ENCODE results near the gene NCF4.

The NCF4 gene

GRCh38 chr22:36860821-36861659 lies at the start of gene NCF4:
Gene NCF4, plus strand, starts transcription at chr22:36861006. Its CDS starts 166 bp downstream, at chr22:36861172.
- no peak for DNase-seq (ENCODE audit: low read depth)

GRCh38 chr22:36811094-36811800 lies 49.6 kb upstream of the NCF4 start:
- DNase-seq (ENCODE audit: low read depth), result no peak

- DNase-seq (ENCODE audit: low read depth), result no peak
Observed at GRCh38 chr22:36814801-36815200, 46.0 kb upstream of the NCF4 start.

GRCh38 chr22:36815558-36816338 lies 45.1 kb upstream of the NCF4 start:
- no peak for DNase-seq (ENCODE audit: low read depth)

- DNase-seq (ENCODE audit: low read depth), result no peak
Observed at GRCh38 chr22:36816339-36816635, 44.5 kb upstream of the NCF4 start.

- DNase-seq (ENCODE audit: low read depth), result peak; percentile 9
Observed at GRCh38 chr22:36816636-36817524, 43.9 kb upstream of the NCF4 start, which contains the start of gene PVALB. Gene PVALB, minus strand, starts transcription at chr22:36817035. Its CDS starts 30 bp downstream, at chr22:36817005.

GRCh38 chr22:36817525-36817848 lies 43.3 kb upstream of the NCF4 start:
- no peak for DNase-seq (ENCODE audit: low read depth)

- DNase-seq (ENCODE audit: low read depth), result no peak
Observed at GRCh38 chr22:36818010-36818642, 42.7 kb upstream of the NCF4 start.

- no peak for DNase-seq (ENCODE audit: low read depth)
Observed at GRCh38 chr22:36819112-36819511, 41.7 kb upstream of the NCF4 start.

- no peak for DNase-seq (ENCODE audit: low read depth)
Observed at GRCh38 chr22:36822581-36822980, 38.2 kb upstream of the NCF4 start.

GRCh38 chr22:36823186-36823839 lies 37.5 kb upstream of the NCF4 start:
- DNase-seq (ENCODE audit: low read depth), result peak; percentile 6

GRCh38 chr22:36824655-36825054 lies 36.2 kb upstream of the NCF4 start:
- no peak for DNase-seq (ENCODE audit: low read depth)

- DNase-seq (ENCODE audit: low read depth), result no peak
Observed at GRCh38 chr22:36826262-36826661, 34.5 kb upstream of the NCF4 start.

GRCh38 chr22:36828815-36829214 lies 32.0 kb upstream of the NCF4 start:
- DNase-seq (ENCODE audit: low read depth), result no peak

- DNase-seq (ENCODE audit: low read depth), result no peak
Observed at GRCh38 chr22:36829370-36830002, 31.3 kb upstream of the NCF4 start.

GRCh38 chr22:36830601-36831000 lies 30.2 kb upstream of the NCF4 start:
- DNase-seq (ENCODE audit: low read depth), result no peak

- DNase-seq (ENCODE audit: low read depth), result no peak
Observed at GRCh38 chr22:36831206-36831605, 29.6 kb upstream of the NCF4 start.

GRCh38 chr22:36831717-36832116 lies 29.1 kb upstream of the NCF4 start:
- DNase-seq (ENCODE audit: low read depth), result no peak

- no peak for DNase-seq (ENCODE audit: low read depth)
Observed at GRCh38 chr22:36833073-36833472, 27.7 kb upstream of the NCF4 start.

GRCh38 chr22:36835903-36836302 lies 24.9 kb upstream of the NCF4 start:
- no peak for DNase-seq (ENCODE audit: low read depth)
